Measurements from ENCODE around the gene ATP11C.
"Not testable (repeated sequence)": the region's sequence is repeated elsewhere in the genome, so short reads cannot be mapped to it uniquely, and the experiment has no call there.

The ATP11C gene

DNA sequence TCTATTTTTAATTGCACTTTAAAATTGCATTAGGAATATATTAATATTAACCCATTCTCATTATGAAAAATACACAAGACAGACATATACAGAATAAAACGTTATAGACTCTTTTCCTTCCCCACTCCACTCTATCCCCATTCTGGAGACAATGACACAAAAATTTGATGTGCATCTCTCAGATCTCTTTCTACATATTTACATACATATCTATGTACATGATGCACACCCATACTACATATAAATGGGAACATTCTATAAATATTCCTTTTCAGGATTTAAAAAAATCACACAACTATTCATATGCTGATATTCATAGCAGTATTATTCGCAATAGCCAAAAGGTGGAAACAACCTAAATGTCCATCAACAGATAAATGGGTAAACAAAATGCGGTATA, 34.9 kb upstream of the ATP11C start:
- DNase-seq (ENCODE audit: low read depth) = no peak
- no peak overlapping the region for H3K4me3 ChIP-seq (ENCODE audit: control insufficient read depth, low read depth, low read length)
- TF ChIP-seq CTCF (conservative IDR thresholded peaks at IDR 0.05; ENCODE audit: control insufficient read depth, insufficient read depth, low read depth, low read length) = no peak

GRCh38 chrX:139967300-139967699, 34.4 kb upstream of the ATP11C start:
- no peak overlapping the region for H3K4me3 ChIP-seq (ENCODE audit: control insufficient read depth, low read depth, low read length)
- peak; percentile 39 for TF ChIP-seq CTCF (conservative IDR thresholded peaks at IDR 0.05; ENCODE audit: control insufficient read depth, insufficient read depth, low read depth, low read length)
- DNase-seq (ENCODE audit: low read depth) = peak; percentile 2

DNA sequence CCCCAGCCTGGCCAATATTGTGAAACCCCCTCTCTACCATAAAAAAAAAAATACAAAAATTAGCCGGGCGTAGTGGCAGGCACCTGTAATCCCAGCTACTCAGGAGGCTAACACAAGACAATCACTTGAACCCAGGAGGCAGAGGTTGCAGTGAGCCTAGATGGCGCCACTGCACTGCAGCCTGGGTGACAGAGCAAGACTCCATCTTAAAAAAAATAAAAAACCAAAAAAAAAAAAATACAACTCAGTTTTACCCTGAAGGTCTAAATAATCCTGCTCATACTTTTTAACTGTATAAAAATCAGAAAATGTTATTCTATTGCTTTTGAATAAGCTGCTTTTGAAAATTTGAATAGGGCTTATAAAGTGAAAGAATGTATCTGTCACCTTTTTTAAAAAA, 33.3 kb upstream of the ATP11C start:
- DNase-seq (ENCODE audit: low read depth); H3K4me3 ChIP-seq (ENCODE audit: control insufficient read depth, low read depth, low read length): not testable (repeated sequence)
- TF ChIP-seq CTCF (conservative IDR thresholded peaks at IDR 0.05; ENCODE audit: control insufficient read depth, insufficient read depth, low read depth, low read length) = peak; percentile 2

GRCh38 chrX:139965421-139965820, 32.6 kb upstream of the ATP11C start, which contains the start of gene CXorf66:
CXorf66 (minus strand) TSS chrX:139965521; CDS start chrX:139965496, 25 bp downstream.
- TF ChIP-seq CTCF (conservative IDR thresholded peaks at IDR 0.05; ENCODE audit: control insufficient read depth, insufficient read depth, low read depth, low read length) = no peak
- no peak for DNase-seq (ENCODE audit: low read depth)
- H3K4me3 ChIP-seq (ENCODE audit: control insufficient read depth, low read depth, low read length) = no peak within 1 kb of the TSS

DNA sequence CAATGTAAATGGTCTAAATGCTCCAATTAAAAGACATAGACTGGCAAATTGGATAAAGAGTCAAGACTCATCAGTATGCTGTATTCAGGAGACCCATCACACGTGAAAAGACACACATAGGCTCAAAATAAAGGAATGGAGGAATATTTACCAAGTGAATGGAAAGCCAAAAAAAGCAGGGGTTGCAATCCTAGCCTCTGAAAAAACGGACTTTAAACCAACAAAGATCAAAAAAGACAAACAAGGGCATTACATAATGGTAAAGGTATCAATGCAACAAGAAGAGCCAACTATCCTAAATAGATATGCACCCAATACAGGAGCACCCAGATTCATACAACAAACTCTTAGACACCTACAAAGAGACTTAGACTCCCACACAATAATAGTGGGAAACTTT, 28.2 kb upstream of the ATP11C start:
- DNase-seq (ENCODE audit: low read depth); H3K4me3 ChIP-seq (ENCODE audit: control insufficient read depth, low read depth, low read length): not testable (repeated sequence)

DNA sequence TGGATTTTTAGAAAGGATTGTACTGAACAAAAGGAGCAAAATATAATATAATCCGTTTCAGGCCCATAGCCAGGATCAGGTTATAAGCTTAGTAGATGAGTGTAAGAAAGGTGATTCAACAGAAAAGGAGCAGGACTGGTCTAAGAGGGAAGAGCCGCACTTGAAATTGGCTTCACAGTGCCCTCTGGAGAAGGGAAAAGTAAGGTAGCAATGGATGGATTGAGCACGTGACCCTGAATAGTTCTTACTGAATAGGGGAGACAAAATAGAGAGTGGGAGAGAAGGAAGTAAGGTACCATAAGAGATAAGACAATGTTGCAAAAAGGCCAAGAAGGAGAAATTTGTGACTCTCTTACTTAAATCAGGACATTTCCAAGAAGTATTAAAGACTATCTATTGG, 16.9 kb upstream of the ATP11C start:
- no peak for TF ChIP-seq CTCF (conservative IDR thresholded peaks at IDR 0.05; ENCODE audit: control insufficient read depth, insufficient read depth, low read depth, low read length)
- no peak for DNase-seq (ENCODE audit: low read depth)
- no peak overlapping the region for H3K4me3 ChIP-seq (ENCODE audit: control insufficient read depth, low read depth, low read length)

GRCh38 chrX:139945075-139945474, 12.2 kb upstream of the ATP11C start:
- no peak for DNase-seq (ENCODE audit: low read depth)
- H3K4me3 ChIP-seq (ENCODE audit: control insufficient read depth, low read depth, low read length) = no peak overlapping the region
- no peak for TF ChIP-seq CTCF (conservative IDR thresholded peaks at IDR 0.05; ENCODE audit: control insufficient read depth, insufficient read depth, low read depth, low read length)
